Neural cell (in vitro differentiated cells): ENCODE results near the gene RNPEPL1.

ENCODE experiments used
- CTCF ChIP-seq: fragments of 450-650 bp; IDR thresholded peaks from 2 replicates; pipeline ENCODE4 v1.5.1; 2014; ENCODE audit warnings: antibody characterized with exemption, mild to moderate bottlenecking, moderate library complexity; ENCODE audit not compliant: poor library complexity, severe bottlenecking
- EP300 ChIP-seq: fragments of 450-650 bp; conservative IDR thresholded peaks from 2 replicates; pipeline ENCODE4 v1.6.1; 2014; ENCODE audit warnings: antibody characterized with exemption, mild to moderate bottlenecking, moderate library complexity; ENCODE audit not compliant: poor library complexity, severe bottlenecking
- EZH2 ChIP-seq: fragments of 200-600, 300-800 bp; shearing (Covaris generic), sonication (generic); IDR thresholded peaks from 2 replicates; pipeline ENCODE4 v1.6.1; 2014; ENCODE audit warnings: antibody characterized with exemption, low read length, borderline replicate concordance, mild to moderate bottlenecking; ENCODE audit not compliant: insufficient read depth, poor library complexity, severe bottlenecking
- MXI1 ChIP-seq: fragments of 450-650 bp; conservative IDR thresholded peaks from 2 replicates; pipeline ENCODE4 v1.6.1; 2014; ENCODE audit warnings: antibody characterized with exemption, mild to moderate bottlenecking; ENCODE audit not compliant: poor library complexity, severe bottlenecking
- POLR2AphosphoS5 ChIP-seq: IDR thresholded peaks from 2 replicates; pipeline ENCODE4 v1.6.1; 2012
- RAD21 ChIP-seq: fragments of 450-650 bp; conservative IDR thresholded peaks from 2 replicates; pipeline ENCODE4 v1.6.1; 2014; ENCODE audit warnings: antibody characterized with exemption, mild to moderate bottlenecking, moderate library complexity
- SMC3 ChIP-seq: fragments of 450-650 bp; conservative IDR thresholded peaks from 2 replicates; pipeline ENCODE4 v1.6.1; 2014; ENCODE audit warnings: antibody characterized with exemption, mild to moderate bottlenecking, moderate library complexity; ENCODE audit not compliant: poor library complexity
- TAF1 ChIP-seq: IDR thresholded peaks from 2 replicates; pipeline ENCODE4 v1.6.1; 2012; ENCODE audit warnings: low read depth
- TF ChIP-seq, protein P1 (sequence below): IDR thresholded peaks from 2 replicates; pipeline ENCODE4 v1.6.1; 2012; ENCODE audit warnings: borderline replicate concordance

- TF ChIP-seq POLR2AphosphoS5, result no peak
- no peak for TF ChIP-seq SMC3
- TF ChIP-seq CTCF, result no peak
- TF ChIP-seq TAF1, result no peak
- TF ChIP-seq, protein P1, sequence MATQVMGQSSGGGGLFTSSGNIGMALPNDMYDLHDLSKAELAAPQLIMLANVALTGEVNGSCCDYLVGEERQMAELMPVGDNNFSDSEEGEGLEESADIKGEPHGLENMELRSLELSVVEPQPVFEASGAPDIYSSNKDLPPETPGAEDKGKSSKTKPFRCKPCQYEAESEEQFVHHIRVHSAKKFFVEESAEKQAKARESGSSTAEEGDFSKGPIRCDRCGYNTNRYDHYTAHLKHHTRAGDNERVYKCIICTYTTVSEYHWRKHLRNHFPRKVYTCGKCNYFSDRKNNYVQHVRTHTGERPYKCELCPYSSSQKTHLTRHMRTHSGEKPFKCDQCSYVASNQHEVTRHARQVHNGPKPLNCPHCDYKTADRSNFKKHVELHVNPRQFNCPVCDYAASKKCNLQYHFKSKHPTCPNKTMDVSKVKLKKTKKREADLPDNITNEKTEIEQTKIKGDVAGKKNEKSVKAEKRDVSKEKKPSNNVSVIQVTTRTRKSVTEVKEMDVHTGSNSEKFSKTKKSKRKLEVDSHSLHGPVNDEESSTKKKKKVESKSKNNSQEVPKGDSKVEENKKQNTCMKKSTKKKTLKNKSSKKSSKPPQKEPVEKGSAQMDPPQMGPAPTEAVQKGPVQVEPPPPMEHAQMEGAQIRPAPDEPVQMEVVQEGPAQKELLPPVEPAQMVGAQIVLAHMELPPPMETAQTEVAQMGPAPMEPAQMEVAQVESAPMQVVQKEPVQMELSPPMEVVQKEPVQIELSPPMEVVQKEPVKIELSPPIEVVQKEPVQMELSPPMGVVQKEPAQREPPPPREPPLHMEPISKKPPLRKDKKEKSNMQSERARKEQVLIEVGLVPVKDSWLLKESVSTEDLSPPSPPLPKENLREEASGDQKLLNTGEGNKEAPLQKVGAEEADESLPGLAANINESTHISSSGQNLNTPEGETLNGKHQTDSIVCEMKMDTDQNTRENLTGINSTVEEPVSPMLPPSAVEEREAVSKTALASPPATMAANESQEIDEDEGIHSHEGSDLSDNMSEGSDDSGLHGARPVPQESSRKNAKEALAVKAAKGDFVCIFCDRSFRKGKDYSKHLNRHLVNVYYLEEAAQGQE, result no peak
- TF ChIP-seq EZH2, result no peak
- no peak for TF ChIP-seq EP300
- TF ChIP-seq RAD21, result no peak
- TF ChIP-seq MXI1, result no peak
Measured at GRCh38 chr2:240624950-240625621, 56.8 kb downstream of the RNPEPL1 start, which contains the start of gene GPR35.
